Transverse colon (tissue), 4 donors: ENCODE measurements around the gene ZNF683. TPM values are rescaled to one million over a fixed set of nuclear protein-coding genes. Genes with fewer than 3 reads are reported as not detected.

Experiments used
- DNase-seq: peaks from one replicate; pipeline ENCODE4 v3.0.0-alpha.2; 2019
- H3K27ac ChIP-seq, 4 donors: fragments of 200-600 bp; sonication (generic); 2 replicates each; pipeline ENCODE4 v1.5.1; 2016 to 2018; ENCODE audit warnings: inconsistent platforms in 4 of 4
- H3K27me3 ChIP-seq: fragments of 200-600 bp; sonication (generic); 2 replicates; pipeline ENCODE4 v1.5.1; 2017; ENCODE audit warnings: inconsistent platforms
- H3K36me3 ChIP-seq, 4 donors: fragments of 200-600 bp; sonication (generic); 2 replicates each; pipeline ENCODE4 v1.5.1; 2017 to 2019; ENCODE audit warnings: inconsistent platforms in 4 of 4
- H3K4me1 ChIP-seq, 4 donors: fragments of 200-600 bp; sonication (generic); 2 replicates each; pipeline ENCODE4 v1.5.1; 2017 to 2020; ENCODE audit warnings: inconsistent platforms in 4 of 4
- H3K4me3 ChIP-seq, 4 donors: fragments of 200-600 bp; sonication (generic); 1 replicate in 1 of 4; 2 replicates in 3 of 4; pipeline versions ENCODE4 v1.5.1 to v1.6.1; 2017 to 2019; ENCODE audit warnings: inconsistent platforms in 4 of 4
- H3K9me3 ChIP-seq, 2 donors: fragments of 200-600 bp; sonication (generic); 2 replicates each; pipeline ENCODE4 v1.5.1; 2017 to 2019; ENCODE audit warnings: inconsistent platforms in 2 of 2
- CTCF ChIP-seq, 5 experiments: fragments of 200-600 bp in 3 of 5; fragments of 450-650 bp in 2 of 5; sonication (generic) in 3 of 5; IDR thresholded peaks; 1 replicate in 2 of 5; 2 replicates in 3 of 5; pipeline ENCODE4 v1.5.1; 2016 to 2017; ENCODE audit warnings: antibody characterized with exemption in 5 of 5, inconsistent platforms in 3 of 5, mild to moderate bottlenecking in 2 of 5, moderate library complexity in 1 of 5
- EP300 ChIP-seq: sonication (generic); formaldehyde crosslinking; IDR thresholded peaks from one replicate; pipeline ENCODE4 v1.6.1; 2017; ENCODE audit warnings: antibody characterized with exemption, low read depth
- POLR2A ChIP-seq: fragments of 450-650 bp; IDR thresholded peaks from one replicate; pipeline ENCODE4 v1.6.1; 2016; ENCODE audit warnings: antibody characterized with exemption, mild to moderate bottlenecking, moderate library complexity
- POLR2AphosphoS5 ChIP-seq, 3 donors: sonication (generic); formaldehyde crosslinking; IDR thresholded peaks; one replicate each; pipeline ENCODE4 v1.6.1; 2016; ENCODE audit warnings: antibody characterized with exemption in 3 of 3
- WGBS, 2 donors: methylation state at CpG; one replicate each; pipeline ENCODE4 v1.1.5; 2018; ENCODE audit warnings: low coverage in 1 of 2; 5-methylcytosine and 5-hydroxymethylcytosine counted together
- in situ Hi-C, 4 donors: fragments of 200-750 bp; cut with MboI; loops; one replicate each; pipeline versions ENCODE4 v1.15.0 to v1.15.1; 2017; ENCODE audit warnings: low sequenced_read_pairs in 3 of 4, low pct_ligation_motif_present in 1 of 4, low pct_unique_long_range_greater_than_20kb in 1 of 4
- intact Hi-C: fragments of 100-400 bp; cut with DNase I; formaldehyde crosslinking; loops from one replicate; pipeline ENCODE4 v1.15.1; 2023; ENCODE audit warnings: low total_unique reads
- total RNA-seq, 4 donors: library from RNA; depleted of rRNA; stranded (reverse); fragments of >200 nt; gene quantifications; one replicate each; pipeline ENCODE4 v1.1.0, GENCODE V29; 2016

ZNF683 gene
- total RNA-seq, 4 donors from 2014 or later = not detected

- intact Hi-C loops (no loop called here), in situ Hi-C loops (no loop called here)
- no peaks in the 10 kb centered on the region for H3K36me3 ChIP-seq
- H3K9me3 ChIP-seq = no peaks in the 10 kb centered on the region
- TF ChIP-seq POLR2A (no peak), EP300 (no peak)
- no peak overlapping the region for H3K4me3 ChIP-seq
- peaks cover 16% of the 10 kb centered on the region for H3K27me3 ChIP-seq
- no peak overlapping the region for H3K27ac ChIP-seq
- no peaks in the 10 kb centered on the region for H3K4me1 ChIP-seq
- no peak for DNase-seq
- 80 to 84% methylated on average over 3 of the region's 3 CpGs for WGBS, 2 donors
Measured at GRCh38 chr1:26401891-26402290, 29.3 kb upstream of the ZNF683 start.

DNA sequence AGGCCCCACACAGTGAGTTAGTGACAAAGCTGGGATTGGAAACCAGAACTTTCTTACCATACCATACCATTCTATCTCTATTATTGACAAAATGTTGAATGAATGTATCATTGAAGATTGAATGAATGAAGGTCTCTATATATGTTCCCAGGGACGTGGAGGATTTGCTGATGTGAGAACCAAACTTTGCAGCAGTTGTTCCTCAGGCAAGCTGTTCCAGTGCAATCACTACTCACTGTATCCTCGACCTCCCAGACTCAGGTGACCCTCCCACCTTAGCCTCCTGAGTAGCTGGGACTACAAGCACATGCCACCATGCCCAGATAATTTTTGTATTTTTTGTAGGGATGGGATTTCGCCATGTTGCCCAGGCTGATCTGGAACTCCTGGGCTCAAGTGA is 26.5 kb upstream of the ZNF683 start:
- TF ChIP-seq EP300 (no peak), POLR2A (no peak), POLR2AphosphoS5 (IDR thresholded peaks at IDR 0.05) (no peak), CTCF (IDR thresholded peaks at IDR 0.05) (no peak)
- H3K9me3 ChIP-seq = no peaks in the 10 kb centered on the region
- H3K36me3 ChIP-seq = no peaks in the 10 kb centered on the region
- in situ Hi-C loops (no loop called here), intact Hi-C loops (no loop called here)
- no peak overlapping the region for H3K27ac ChIP-seq
- H3K27me3 ChIP-seq = peaks cover 12% of the 10 kb centered on the region
- WGBS, 2 donors = 60 to 69% methylated on average over 2 to 3 of the region's 3 CpGs
- no peaks in the 10 kb centered on the region for H3K4me1 ChIP-seq
- DNase-seq = no peak
- H3K4me3 ChIP-seq = no peak overlapping the region

DNA sequence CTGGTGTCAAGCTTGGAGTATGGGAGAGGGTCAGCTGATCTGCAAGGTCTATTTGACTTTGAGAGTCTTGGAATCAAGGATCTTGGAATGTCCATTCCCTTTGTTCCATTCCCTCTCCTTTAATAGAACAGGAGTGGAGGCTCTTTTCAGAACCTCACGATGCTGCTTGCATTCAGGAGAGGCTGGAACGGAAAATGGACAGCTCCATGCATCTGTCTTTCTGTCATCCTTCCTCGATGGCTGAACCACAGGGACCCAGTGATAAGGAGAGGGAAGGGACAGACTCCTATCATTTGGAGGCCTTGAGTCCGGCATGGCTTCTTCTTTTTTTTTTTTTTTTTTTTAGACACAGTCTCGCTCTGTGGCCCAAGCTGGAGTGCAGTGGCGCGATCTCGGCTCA is 23.2 kb upstream of the ZNF683 start:
- intact Hi-C loops (no loop called here), in situ Hi-C loops (no loop called here)
- Histone ChIP-seq H3K4me1 (no peaks in the 10 kb centered on the region), H3K9me3 (no peaks in the 10 kb centered on the region), H3K36me3 (no peaks in the 10 kb centered on the region), H3K27me3 (no peaks in the 10 kb centered on the region), H3K27ac (no peak overlapping the region), H3K4me3 (no peak overlapping the region)
- no peak for DNase-seq
- TF ChIP-seq EP300 (no peak), POLR2AphosphoS5 (IDR thresholded peaks at IDR 0.05) (no peak), POLR2A (no peak), CTCF (IDR thresholded peaks at IDR 0.05) (no peak)
- WGBS, 2 donors = 76 to 84% methylated on average over 5 to 8 of the region's 8 CpGs

- in situ Hi-C loops (no loop called here), intact Hi-C loops (no loop called here)
- 8% methylated on average over 3 of the region's 3 CpGs; no CpG with 5 or more reads in 1 of the 2 donors for WGBS, 2 donors
- H3K27me3 ChIP-seq = no peaks in the 10 kb centered on the region
- TF ChIP-seq CTCF (IDR thresholded peaks at IDR 0.05) = no peak
- no peak for TF ChIP-seq POLR2A
- TF ChIP-seq POLR2AphosphoS5 (IDR thresholded peaks at IDR 0.05) = no peak
- H3K9me3 ChIP-seq = no peaks in the 10 kb centered on the region
- no peak for DNase-seq
- H3K36me3 ChIP-seq = no peaks in the 10 kb centered on the region
- no peak overlapping the region for H3K27ac ChIP-seq
- no peaks in the 10 kb centered on the region for H3K4me1 ChIP-seq
- H3K4me3 ChIP-seq = no peak overlapping the region
Measured at GRCh38 chr1:26391450-26391849, 18.9 kb upstream of the ZNF683 start.

GRCh38 chr1:26389604-26390247 is 17.2 kb upstream of the ZNF683 start:
- H3K4me1 ChIP-seq = no peaks in the 10 kb centered on the region
- no peaks in the 10 kb centered on the region for H3K36me3 ChIP-seq
- no peak overlapping the region for H3K27ac ChIP-seq
- TF ChIP-seq POLR2A = no peak
- no peak for TF ChIP-seq POLR2AphosphoS5 (IDR thresholded peaks at IDR 0.05)
- no peak for TF ChIP-seq EP300
- no peak for TF ChIP-seq CTCF (IDR thresholded peaks at IDR 0.05)
- intact Hi-C loops (no loop called here), in situ Hi-C loops (no loop called here)
- no peaks in the 10 kb centered on the region for H3K27me3 ChIP-seq
- 80 to 90% methylated on average over 1 to 2 of the region's 4 CpGs for WGBS, 2 donors
- no peak overlapping the region for H3K4me3 ChIP-seq
- no peak for DNase-seq
- no peaks in the 10 kb centered on the region for H3K9me3 ChIP-seq
